NOMO-1 treated with dmso at 0.1 percent for 144 hours (cell line): ENCODE measurements around the gene HIP1R.
"Not testable (repeated sequence)": the region's sequence is repeated elsewhere in the genome, so short reads cannot be mapped to it uniquely, and the experiment has no call there.

Experiments used
- DNase-seq: peaks from one replicate; lab custom pipeline; 2025; ENCODE audit not compliant: unreplicated experiment; lab: John Stamatoyannopoulos, UW

HIP1R gene, protein sequence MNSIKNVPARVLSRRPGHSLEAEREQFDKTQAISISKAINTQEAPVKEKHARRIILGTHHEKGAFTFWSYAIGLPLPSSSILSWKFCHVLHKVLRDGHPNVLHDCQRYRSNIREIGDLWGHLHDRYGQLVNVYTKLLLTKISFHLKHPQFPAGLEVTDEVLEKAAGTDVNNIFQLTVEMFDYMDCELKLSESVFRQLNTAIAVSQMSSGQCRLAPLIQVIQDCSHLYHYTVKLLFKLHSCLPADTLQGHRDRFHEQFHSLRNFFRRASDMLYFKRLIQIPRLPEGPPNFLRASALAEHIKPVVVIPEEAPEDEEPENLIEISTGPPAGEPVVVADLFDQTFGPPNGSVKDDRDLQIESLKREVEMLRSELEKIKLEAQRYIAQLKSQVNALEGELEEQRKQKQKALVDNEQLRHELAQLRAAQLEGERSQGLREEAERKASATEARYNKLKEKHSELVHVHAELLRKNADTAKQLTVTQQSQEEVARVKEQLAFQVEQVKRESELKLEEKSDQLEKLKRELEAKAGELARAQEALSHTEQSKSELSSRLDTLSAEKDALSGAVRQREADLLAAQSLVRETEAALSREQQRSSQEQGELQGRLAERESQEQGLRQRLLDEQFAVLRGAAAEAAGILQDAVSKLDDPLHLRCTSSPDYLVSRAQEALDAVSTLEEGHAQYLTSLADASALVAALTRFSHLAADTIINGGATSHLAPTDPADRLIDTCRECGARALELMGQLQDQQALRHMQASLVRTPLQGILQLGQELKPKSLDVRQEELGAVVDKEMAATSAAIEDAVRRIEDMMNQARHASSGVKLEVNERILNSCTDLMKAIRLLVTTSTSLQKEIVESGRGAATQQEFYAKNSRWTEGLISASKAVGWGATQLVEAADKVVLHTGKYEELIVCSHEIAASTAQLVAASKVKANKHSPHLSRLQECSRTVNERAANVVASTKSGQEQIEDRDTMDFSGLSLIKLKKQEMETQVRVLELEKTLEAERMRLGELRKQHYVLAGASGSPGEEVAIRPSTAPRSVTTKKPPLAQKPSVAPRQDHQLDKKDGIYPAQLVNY

DNA sequence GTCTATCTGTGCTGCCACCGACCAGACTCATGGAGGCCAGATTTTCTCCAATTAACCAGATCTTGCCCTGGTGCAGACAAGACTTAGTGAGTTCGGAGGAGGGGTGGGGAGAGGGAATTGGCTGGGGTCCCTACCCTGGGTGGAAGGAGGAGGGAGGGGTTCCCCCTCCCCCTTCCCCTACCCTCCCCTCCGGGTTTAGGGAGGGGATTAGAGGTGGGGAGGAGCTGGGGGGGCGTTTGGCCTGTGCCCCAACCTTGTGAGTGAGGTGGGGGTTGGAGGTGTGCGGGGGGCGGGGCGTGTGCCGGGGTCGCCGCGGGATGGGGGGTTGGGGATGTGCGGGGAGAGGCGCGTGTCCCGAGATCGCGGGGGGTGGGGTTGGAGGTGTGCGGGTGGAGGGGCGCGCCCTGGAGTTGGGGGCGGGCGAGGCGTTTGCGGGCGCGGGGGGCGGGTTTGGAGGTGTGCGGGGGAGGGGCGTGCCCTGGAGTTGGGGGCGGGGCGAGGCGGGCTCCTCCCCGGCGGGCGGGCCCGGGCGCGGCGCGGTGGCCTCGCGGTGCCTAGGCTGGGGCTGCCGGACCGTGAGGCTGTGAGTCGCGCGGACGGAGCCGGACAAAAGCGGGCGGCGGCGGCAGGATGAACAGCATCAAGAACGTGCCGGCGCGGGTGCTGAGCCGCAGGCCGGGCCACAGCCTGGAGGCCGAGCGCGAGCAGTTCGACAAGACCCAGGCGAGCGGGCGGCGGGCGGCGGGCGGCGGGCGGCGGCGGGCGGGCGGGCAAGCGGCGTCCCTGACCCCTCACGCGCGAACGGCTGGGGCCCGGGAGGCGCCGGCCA lies at the start of gene HIP1R:
TSS of gene HIP1R (plus strand) at position 537 of the 829 bp plus-strand sequence. CDS start at position 631, 94 bp downstream.
- no peak for DNase-seq

DNA sequence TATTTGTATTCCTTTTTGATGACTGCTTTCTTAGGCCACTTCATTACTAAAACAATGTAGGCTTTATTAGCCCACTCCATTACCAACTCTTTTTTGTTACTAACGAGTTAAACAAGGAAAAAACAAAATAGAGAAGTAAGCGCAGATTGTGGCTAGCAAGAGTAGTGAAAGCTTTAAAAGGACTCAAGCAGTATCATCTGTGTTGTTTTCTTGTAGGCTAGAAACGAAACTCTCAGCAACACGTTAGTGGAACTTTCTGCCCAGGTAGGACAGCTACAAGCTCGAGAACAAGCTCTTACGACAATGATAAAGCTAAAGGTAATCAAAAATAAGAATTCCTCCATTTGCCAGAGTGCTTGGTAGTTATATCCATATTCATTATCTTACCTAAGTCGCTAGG lies 49.8 kb upstream of the HIP1R start:
- no peak for DNase-seq

DNA sequence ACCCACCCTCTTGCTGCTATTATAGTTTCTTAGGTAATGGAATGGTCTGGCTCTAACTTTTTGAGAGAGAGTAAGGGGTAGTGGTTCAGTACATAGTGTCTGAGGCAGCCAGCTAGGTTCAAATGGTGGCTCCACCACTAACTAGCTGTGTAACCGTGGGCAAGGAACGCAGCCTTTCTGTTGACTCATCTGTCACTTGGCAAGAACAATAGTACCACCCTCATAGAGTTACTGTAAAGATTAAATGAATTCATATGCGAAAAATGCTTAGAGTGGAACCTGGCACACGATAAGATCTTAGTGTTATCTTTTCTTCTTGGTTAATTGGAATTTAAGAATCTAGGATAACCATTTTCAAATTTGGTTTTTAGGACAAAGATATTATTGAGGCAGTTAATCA lies 46.9 kb upstream of the HIP1R start:
- DNase-seq, result no peak

DNA sequence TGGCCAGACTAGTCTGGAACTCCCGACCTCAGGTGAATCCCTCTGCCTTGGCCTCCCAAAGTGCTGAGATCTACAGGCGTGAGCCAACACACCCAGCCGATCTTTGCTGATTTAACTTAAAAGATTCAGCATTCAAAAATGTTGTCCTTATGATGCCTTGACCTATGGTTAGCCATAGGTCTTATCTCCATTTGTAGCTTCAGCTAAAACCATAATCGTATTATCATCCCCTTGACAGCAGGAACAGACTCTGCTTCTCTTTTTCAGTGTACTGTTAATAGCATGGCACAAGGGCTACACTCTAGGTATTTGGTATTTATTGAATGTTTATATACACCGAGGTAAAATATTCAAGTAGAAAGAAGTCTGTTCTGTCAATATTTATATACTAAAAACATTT lies 45.6 kb upstream of the HIP1R start:
- no peak for DNase-seq

DNA sequence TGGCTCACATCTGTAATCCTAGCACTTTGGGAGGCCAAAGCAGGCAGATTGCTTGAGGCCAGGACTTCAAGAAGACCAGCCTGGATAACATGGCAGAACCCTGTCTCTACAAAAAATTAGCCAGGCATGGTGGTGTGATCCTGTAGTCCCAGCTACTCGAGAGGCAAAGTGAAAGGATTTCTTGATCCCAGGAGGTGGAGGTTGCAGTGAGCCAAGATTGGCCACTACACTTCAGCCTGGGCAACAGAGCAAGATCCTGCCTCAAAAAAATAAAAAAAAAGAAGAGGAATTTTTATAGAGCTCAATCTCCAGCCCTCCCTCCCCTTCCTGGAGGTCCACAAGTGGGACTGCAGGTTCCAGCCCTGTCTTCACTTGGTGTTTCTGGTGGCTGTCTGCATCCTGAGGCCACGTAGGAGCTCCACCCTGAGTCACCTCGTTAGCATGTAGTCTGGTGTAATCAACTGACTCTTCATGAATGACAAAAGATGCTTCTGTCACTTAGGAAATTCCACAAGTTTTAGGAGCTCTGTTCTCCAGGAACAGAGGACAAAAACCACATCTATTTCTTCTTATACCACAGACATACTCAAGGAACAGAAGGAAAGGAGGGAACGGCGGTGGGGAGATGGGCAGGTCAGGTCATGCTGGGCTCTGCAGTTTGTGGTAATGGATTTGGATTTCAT lies 44.7 kb upstream of the HIP1R start:
- DNase-seq, result no peak

DNA sequence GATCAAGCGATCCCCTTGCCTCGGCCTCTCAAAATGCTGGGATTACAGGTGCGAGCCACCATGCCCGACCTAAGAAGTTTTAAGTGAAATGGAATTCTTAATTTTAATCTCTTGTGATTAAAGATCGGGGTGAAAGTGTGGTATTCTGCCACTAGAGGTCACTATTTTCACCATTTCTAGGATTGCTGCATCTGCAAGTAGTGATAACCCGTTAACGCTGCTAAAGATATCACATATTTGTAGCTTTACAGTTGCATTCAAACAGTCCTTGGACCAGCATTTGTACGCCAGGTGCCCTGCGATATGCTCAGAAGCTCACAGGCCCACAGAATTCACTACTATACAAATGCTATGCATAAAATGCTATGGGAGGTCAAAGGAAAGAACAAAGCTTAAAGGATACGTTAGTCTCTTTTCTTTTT lies 41.6 kb upstream of the HIP1R start:
- peak; percentile 17 for DNase-seq

DNA sequence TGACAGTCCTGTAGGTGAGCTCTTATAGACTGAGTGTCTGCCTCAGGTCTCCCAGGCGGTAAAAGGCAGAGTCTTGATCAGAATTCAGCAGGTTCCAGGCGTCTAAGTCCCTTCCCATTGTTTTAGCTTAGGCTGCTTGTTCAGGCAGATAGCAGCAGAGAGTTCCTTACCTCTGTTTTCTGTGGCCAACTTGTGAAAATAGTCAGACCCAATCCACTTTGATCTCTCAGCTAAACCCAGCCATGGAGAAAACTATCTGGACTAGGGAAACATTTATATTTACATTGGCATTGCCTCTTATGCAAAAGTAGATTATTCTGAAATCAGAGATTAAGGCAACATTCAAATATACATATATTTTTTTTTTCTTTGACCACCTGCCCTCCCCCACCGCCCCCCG lies 39.5 kb upstream of the HIP1R start:
- no peak for DNase-seq

DNA sequence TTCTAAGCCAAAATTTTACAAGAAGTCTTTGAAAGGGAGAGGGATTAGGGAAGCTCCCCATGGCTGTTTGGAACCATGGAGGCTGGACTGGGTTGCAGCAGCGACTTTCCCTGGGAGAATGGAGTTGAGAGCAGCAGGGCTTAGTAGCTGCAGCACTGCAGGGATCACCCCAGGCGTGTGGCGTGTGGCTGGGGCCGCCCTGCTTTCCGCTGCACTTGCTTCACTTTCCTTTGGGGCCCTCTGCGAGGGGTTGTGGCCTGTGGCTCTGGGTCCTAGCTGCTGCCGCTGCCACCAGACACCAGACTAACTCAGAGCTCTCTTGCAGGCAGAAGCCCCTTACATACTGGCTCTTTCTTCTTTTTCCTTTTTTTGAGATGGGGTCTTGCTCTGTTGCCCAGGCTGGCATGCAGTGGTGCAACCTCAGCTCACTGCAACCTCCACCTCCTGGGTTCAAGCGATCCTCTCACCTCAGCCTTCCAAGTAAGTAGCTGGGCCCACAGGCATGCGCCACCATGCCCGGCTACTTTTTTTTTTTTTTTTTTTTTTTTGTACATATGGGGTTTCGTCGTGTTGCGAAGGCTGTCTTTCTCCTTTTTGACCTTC lies 35.5 kb upstream of the HIP1R start:
- peak; percentile 44 for DNase-seq

DNA sequence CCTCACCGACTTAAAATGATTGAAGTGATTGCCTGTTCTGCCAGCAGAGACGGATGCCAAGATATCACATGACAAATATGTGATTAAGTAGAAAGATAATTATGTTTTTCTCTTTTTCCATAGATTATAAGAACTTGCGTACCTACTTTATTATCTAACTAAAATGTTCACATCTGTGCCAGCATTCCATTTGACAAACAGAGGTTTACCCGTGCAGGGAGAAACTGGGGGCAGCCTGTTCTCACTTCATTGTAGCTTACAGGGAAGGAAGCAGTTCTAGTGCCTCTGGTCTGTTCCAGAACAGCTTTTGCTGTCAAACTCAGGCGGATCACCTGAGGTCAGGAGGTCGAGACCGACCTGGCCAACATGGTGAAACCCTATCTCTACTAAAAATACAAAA lies 31.3 kb upstream of the HIP1R start:
- no peak for DNase-seq

DNA sequence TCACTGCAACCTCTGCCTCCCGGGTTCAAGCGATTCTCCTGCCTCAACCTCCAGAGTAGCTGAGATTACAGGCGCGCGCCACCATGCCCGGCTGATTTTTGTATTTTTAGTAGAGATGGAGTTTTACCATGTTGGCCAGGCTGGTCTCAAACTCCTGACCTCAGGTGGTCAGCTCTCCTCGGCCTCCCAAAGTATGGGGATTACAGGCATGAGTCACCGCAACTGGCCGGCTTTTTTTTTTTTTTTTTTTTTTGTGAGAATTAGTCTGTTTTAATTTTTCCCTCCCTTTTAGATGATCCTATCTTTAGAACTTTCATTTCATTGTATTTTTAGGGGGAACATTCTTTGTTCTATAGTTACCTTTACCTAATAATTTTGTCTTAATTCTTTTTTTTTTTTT lies 30.3 kb upstream of the HIP1R start:
- DNase-seq, result not testable (repeated sequence)

DNA sequence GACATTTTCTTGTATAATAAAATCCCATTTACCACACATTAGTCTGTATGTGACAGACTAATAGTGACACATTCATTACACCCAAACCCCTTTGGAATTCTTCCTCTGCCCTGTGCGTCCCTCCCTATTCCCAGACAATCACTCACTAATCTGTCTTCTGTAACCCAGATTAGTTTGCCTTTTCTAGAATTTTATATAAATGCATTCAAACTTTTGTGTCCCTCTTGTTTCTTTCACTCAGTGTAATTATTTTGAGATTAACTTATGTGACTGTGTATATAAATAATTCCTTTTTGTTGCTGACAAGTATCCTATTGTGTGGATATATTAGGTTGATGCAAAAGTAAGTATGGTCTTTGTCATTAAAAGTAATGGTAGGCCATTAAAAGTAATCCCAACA lies 27.6 kb upstream of the HIP1R start:
- DNase-seq, result no peak

DNA sequence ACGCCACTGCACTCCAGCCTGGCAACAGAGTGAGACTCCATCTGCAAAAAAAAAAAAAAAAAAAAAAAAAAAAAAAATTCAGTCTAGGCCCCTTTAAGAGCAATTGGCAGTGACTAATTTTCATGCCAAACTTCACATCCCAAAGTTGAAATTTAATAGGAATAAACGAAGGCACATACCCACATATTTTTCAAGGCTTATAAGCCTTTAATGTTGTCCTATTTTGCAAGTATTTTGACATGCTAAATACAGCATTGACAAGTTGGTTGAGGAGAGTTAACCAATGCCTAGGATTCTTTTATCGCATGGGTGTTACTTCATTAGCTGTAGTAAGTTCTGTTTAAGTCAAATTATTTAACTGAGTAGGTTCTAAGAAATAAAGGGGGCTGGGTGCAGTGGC lies 23.5 kb upstream of the HIP1R start:
- DNase-seq, result no peak

DNA sequence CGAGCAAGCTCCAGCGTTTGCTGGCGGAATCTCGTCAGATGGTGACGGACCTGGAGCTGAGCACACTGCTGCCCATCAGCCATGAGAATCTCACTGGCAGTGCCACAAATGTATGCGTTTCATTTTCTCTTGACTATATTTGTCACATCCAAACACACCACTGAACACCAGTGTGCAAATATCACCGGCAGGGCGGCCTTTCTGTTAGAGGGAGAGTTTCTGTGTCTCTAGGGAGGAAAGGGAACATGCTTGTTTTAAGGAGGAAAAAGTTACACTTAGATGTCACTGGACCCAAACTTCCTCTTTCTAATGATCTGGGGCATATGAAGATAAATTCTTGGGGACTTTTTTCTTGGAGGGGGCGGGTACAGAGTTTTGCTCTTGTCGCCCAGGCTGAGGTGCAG lies 21.9 kb upstream of the HIP1R start:
- DNase-seq, result no peak

DNA sequence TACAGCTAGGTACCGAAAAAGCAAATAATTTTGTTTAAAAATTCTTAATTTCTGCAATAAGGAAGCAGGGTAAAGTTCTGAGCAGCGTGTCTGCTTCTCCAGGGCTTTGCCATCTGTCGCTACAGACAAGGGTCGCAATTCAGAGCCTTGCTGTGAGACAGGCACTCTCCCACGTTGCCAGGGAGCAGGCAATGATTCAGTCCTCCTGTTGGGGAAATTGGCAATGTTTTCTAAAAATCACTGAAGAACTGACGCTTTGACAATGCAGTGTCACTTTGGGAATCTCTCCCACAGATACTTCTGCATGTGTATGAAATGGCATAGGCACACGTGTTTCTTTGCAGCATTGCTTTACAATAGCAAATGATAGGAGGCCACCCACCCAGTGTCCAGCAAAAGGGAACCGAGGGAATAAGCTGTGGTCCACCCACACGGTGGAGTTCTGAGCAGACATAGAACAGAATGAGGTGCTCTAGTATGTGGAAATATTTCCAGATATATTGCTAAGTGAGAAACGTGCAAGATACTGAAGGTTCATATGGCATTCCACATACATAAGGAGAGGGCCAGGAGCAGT lies 16.0 kb upstream of the HIP1R start:
- DNase-seq, result no peak

DNA sequence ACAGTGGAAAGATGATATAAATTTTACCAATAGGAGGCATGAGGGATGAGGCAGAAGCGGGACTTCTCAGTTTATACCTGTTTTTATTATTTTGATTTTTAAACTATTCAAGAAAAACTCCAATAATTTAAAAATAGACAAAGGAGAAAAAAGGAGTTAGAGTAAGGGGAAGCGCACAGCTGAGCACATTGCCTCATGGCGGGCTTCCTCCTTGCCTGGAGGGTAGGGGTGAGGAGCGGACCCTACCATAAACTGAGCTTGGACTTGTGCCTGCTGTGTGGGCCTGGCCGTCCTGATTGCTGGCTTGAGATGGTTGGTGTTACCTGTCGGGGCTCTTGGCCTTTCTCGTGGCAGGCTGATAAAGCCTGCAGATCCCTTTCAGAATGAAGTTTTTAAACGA lies 15.1 kb upstream of the HIP1R start:
- no peak for DNase-seq

DNA sequence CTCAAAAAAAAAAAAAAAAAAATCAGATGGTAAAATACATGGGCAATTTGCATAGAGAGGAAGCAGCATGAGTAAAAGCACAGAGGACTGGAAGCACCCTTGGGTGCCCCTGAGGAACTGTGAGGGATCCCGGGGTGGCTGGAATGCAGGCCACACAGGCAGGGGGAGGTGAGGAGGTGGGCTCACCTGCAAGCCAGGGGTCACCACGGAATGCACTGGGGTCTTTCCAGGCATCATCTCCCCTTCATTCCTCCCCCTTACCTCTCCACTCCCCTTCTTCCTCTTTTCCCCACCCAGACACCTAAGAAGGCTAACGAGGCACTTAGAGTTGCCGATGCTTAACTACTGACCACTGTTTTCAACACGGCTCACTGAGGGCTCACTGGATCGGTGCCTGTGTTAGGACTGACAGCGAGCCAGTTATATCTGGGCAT lies 14.4 kb upstream of the HIP1R start:
- DNase-seq, result no peak

DNA sequence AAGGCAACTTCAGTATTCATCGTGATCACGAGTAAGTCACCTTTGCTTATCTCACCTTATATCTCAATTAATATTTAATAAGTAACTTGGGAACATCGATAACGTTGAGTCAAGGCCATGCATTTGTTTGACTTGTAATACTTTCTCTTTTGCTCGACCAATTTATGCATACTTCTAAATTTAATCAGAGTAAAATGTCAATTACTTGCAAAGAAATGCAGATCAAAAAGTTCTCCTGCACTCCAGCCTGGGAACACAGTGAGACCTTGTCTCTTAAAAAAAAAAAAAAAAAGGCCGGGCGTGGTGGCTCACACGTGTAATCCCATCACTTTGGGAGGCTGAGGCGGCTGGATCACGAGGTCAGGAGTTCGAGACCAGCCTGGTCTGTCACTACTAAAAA lies 11.8 kb upstream of the HIP1R start:
- no peak for DNase-seq

DNA sequence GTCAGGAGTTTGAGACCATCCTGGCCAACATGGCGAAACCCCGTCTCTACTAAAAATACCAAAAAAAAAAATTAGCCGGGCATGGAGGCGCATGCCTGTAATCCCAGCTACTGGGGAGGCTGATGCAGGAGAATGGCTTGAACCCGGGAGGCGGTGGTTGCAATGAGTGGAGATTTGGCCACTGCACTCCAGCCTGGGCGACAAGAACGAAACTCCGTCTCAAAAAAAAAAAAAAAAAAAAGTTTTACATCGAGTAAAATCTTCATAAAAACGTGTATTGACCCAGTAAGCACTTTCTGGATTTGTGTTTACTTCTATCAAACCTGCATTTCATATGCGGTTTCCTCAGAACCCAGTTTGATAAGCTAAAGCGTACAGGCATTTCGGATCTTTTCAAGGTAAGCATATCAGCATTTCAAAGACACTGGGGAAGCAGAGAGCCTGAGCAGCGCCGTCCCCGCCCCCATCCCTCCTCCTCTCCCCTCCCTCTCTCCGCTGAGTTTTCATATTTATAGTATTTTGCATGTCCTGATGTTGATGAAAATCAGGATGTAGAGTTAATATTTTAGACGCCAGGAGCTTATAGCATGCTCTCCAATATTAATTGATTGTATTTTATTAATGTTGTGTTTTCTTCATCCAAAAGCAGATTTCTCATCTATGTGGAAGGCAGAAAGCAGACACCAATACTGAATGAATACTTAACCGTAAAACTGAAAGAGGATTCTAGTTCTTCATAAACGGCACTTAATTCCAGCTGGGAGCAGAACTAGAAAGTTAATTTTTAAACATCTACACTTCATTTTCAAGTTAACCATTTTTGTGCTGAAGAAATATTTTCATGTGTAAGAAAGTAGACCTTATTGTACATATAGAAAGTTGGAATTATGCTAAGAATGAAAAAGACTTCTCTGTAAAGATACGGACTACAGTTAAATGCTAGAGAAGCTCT lies 9.2 kb upstream of the HIP1R start:
- no peak for DNase-seq
